Forelimb muscle (tissue), 1 donor: ENCODE measurements around the gene ADGRB2. TPM values are rescaled to one million over a fixed set of nuclear protein-coding genes. Genes with fewer than 3 reads are reported as not detected.

Source experiments
- DNase-seq: peaks from one replicate; pipeline ENCODE4 v3.0.0-alpha.2; 2013; ENCODE audit warnings: low read depth
- polyA plus RNA-seq: library from polyadenylated mRNA; unstranded; fragments of 120-200 nt; gene quantifications from one replicate; pipeline ENCODE4 v1.2.1, GENCODE V29; 2013; ENCODE audit not compliant: insufficient read length

Gene ADGRB2
- polyA plus RNA-seq, 1 donor = 13.6 TPM

GRCh38 chr1:31765041-31765467, 914 bp upstream of the ADGRB2 start:
- no peak for DNase-seq

GRCh38 chr1:31763671-31764311, 349 bp downstream of the ADGRB2 start:
- DNase-seq = no peak

GRCh38 chr1:31762726-31763670, 1.1 kb downstream of the ADGRB2 start:
- no peak for DNase-seq

- DNase-seq = no peak
Measured at GRCh38 chr1:31762323-31762722, 1.8 kb downstream of the ADGRB2 start.

GRCh38 chr1:31761883-31762282, 2.3 kb downstream of the ADGRB2 start:
- no peak for DNase-seq

- DNase-seq = no peak
Measured at GRCh38 chr1:31760471-31761470, 3.4 kb downstream of the ADGRB2 start.

GRCh38 chr1:31759298-31760023, 4.7 kb downstream of the ADGRB2 start:
- no peak for DNase-seq

GRCh38 chr1:31758823-31759222, 5.3 kb downstream of the ADGRB2 start:
- DNase-seq = no peak

- DNase-seq = no peak
Measured at GRCh38 chr1:31757989-31758388, 6.2 kb downstream of the ADGRB2 start.

- DNase-seq = no peak
Measured at GRCh38 chr1:31757204-31757679, 6.9 kb downstream of the ADGRB2 start.

GRCh38 chr1:31756578-31756977, 7.6 kb downstream of the ADGRB2 start:
- no peak for DNase-seq

GRCh38 chr1:31755850-31756492, 8.2 kb downstream of the ADGRB2 start:
- DNase-seq = no peak

- no peak for DNase-seq
Measured at GRCh38 chr1:31755197-31755611, 8.9 kb downstream of the ADGRB2 start.

- no peak for DNase-seq
Measured at GRCh38 chr1:31754397-31754796, 9.7 kb downstream of the ADGRB2 start.

- DNase-seq = peak; percentile 40
Measured at GRCh38 chr1:31753707-31754349, 10.3 kb downstream of the ADGRB2 start.

- no peak for DNase-seq
Measured at GRCh38 chr1:31752952-31753475, 11.1 kb downstream of the ADGRB2 start.

- DNase-seq = no peak
Measured at GRCh38 chr1:31752258-31752657, 11.9 kb downstream of the ADGRB2 start.

GRCh38 chr1:31751822-31752241, 12.3 kb downstream of the ADGRB2 start:
- DNase-seq = no peak

GRCh38 chr1:31750858-31751510, 13.2 kb downstream of the ADGRB2 start:
- DNase-seq = no peak
